ENCODE measurements around the gene ASPG. TPM values are rescaled to one million over a fixed set of nuclear protein-coding genes. Genes with fewer than 3 reads are reported as not detected.

ASPG gene
- total RNA-seq, 1 donor, result 0.10 TPM

DNA sequence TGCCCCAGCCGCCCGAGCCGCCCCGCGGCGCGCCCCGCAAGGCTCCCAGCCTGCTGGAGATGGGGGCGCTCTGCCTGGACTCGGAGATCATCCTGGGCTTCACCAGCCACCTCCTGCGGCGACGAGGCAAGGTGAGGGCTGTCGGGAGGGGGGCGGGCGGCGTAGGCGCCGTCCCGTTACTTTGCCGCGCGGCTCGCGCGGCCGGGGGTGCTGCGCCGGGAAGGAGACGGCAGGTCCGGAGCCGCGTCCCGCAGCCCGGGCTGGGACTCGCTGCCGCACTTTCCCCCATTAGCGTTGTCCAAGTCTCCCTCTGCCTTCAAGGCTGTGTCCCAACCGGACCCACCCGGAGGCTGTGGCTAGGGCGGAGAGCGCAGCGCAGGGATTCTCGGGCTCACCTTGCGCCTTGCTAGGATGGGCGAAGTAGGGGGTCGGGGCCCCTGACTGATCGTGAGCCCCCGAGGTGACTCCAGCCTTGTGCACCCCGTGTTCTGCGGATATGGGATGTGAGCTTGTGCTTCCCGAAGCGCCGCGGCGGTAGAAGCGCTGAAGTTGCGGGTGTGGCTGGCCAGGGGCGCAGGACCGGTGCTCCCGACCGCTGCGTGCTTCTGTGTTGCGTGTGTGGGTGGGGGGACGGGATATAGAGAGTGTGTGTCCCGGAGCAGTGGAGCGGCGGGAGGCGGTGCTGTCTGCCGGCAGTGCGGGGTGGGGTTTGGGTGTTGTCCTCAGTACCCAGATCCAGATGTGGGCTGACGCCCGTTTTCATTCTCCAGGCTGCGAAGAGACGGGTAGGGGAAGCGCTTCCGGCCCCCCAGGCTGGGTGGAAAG lies 51.2 kb downstream of the ASPG start:
- no peak overlapping the region for H3K4me3 ChIP-seq (ENCODE audit: low read length)
- H3K4me1 ChIP-seq (ENCODE audit: insufficient read depth, low read length), result peaks cover 12% of the 10 kb centered on the region
- H3K9me3 ChIP-seq (ENCODE audit: low read depth, low read length), result no peaks in the 10 kb centered on the region
- H3K27me3 ChIP-seq (ENCODE audit: insufficient read depth, low read length), result peaks cover 32% of the 10 kb centered on the region

DNA sequence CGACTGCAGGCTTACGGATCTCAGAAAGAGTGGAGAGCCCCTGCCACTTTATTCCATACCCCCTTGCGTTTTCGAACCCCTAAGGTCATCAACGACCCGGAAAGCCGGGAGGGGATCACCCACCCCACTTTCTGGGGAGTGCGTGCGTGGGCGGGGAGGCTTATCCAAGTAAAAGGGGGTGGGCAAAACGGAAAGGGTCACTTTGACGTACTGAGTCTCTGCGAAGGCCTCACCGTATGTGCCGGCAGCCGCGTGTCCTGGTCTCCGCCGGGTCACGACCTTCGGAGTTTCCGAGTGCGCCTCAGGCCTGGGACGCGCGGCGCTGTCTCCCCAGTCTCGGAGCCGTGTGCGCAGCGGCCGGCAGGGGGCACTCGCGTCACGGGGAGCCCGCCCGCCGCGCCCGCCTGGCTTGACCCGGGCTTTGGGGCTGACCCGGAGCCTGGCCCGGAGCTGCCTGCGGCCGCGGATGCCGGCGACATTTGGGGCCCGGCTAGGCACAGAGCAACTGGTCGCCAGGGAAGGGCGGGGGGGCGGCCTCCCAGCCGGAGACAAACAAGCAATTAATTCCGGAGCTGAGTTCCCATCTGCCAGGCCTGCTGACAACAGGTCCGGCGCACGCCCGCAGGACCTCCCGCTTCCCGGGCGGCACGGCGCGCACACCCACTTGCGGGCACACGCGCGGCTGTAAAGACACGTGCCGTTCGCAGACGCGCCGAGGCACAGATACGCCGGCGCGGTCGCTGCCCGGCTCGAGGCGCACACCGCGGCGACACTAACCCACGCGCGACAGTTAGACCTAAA lies 52.0 kb downstream of the ASPG start:
- H3K9me3 ChIP-seq (ENCODE audit: low read depth, low read length), result no peaks in the 10 kb centered on the region
- no peak overlapping the region for H3K4me3 ChIP-seq (ENCODE audit: low read length)
- H3K4me1 ChIP-seq (ENCODE audit: insufficient read depth, low read length), result peaks cover 12% of the 10 kb centered on the region
- peaks cover 32% of the 10 kb centered on the region for H3K27me3 ChIP-seq (ENCODE audit: insufficient read depth, low read length)

DNA sequence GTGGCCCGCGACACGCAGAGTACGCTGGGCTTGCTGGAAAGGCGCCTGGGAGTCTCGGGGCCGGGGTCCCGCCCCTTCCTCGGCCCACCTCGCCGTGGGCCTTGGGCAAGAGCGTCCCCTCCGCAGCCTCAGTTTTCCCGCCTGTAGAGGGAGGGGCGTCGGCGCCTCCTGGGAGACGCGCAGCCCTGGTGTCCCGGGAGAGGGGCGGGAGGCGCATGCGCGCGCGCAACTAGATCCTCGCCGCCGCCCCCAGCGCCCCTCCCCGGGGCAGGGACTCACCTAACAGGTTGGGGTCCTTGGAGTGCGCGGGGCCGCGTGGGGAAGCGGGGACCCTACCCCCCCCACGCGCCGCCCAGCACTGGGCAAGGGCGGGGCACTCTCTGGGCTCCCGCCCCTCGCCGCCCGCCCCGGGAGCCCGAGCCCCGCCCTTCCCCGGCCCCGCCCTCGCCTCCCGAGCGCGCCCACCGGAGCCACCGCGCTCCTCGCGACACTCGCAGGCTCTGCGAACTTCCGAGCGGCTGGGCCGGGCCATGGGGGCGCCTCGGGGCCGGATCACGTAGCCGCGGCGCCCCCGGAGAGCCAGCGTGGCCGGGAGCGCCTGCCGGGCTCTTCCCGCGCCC lies 52.7 kb downstream of the ASPG start, which contains the start of gene KIF26A:
Gene KIF26A, plus strand, starts transcription at position 490 of the 620 bp plus-strand sequence. CDS start 136 bp downstream, outside the sequence.
- no peaks in the 10 kb centered on the region for H3K9me3 ChIP-seq (ENCODE audit: low read depth, low read length)
- H3K27me3 ChIP-seq (ENCODE audit: insufficient read depth, low read length), result peaks cover 32% of the 10 kb centered on the region
- H3K4me3 ChIP-seq (ENCODE audit: low read length), result peak within 1 kb of the TSS; percentile 8
- H3K4me1 ChIP-seq (ENCODE audit: insufficient read depth, low read length), result peaks cover 12% of the 10 kb centered on the region

DNA sequence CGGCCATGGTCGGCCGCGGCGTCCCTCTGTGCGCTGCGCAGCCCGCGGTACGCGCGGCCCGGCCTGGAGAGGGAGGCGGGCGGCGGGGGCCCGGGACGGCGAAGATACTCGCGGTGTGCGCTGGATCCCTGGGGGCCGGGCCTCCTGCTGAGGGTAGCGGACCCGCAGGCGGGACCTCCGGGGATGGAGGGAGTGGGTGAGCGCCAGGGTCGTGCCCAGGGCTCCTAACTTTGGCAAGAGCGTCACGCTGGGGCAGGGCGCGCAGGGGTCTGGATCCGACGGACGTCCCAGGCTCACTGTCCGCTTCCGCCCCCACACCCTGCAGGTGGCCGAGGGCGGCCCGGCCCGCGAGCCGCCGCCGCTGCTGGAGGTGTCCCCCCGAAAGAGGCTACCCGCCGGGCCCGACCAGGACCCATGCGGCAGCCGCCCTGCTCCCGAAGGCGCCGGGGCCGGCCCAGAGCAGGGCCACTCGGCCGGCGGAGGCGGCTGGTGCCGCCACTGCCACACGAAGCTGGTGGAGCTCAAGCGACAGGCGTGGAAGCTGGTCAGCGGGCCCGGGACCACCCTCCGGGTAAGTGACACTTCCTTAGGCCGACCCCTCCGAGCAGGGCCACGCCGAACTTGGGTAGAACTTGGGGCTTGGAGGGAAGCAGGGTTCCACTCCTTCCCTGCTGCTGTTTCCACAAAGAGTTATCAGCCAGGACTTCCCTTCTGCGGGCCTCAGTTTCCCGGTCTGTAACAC lies 53.4 kb downstream of the ASPG start:
- Histone ChIP-seq H3K4me3 (ENCODE audit: low read length) (no peak overlapping the region), H3K27me3 (ENCODE audit: insufficient read depth, low read length) (peaks cover 32% of the 10 kb centered on the region), H3K9me3 (ENCODE audit: low read depth, low read length) (no peaks in the 10 kb centered on the region), H3K4me1 (ENCODE audit: insufficient read depth, low read length) (peaks cover 12% of the 10 kb centered on the region)

DNA sequence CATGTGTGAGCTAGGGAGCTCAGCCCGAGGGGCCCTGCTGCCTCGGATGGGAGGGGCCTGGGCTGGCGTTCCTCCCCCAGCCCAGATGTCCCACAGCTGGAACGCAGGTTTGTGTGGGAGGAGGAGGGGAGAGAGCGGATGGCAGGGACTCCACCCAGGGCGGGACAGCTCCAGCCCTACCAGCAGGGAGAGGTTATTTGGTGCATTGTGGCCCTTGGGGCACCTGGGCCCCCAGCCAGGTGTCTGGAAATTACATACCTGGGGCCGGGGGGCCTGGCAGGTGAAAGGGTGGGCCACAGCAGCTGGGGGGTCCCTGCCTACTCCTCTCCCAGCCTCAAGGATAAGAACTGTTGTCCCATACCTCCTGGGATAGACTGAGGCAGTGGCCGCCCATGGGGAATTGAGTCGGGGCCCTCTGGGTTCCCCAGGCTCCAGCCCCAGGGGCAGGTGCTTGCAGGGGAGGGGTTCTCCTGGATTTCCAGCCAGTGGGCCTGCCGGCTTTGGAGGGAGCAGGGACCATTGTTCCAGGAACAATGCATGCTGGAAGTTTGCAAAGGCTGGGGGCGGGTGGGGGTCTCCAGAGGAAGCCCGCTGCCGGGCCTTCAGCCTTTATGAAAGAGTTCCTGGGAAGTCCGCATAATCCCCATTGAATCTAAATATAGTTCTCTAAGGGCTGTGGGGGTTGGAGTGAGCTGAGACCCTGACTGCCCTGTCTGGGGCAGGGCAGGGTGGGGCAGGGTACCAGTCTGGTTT lies 54.1 kb downstream of the ASPG start:
- no peaks in the 10 kb centered on the region for H3K9me3 ChIP-seq (ENCODE audit: low read depth, low read length)
- no peak overlapping the region for H3K4me3 ChIP-seq (ENCODE audit: low read length)
- H3K4me1 ChIP-seq (ENCODE audit: insufficient read depth, low read length), result peaks cover 12% of the 10 kb centered on the region
- H3K27me3 ChIP-seq (ENCODE audit: insufficient read depth, low read length), result peaks cover 32% of the 10 kb centered on the region

DNA sequence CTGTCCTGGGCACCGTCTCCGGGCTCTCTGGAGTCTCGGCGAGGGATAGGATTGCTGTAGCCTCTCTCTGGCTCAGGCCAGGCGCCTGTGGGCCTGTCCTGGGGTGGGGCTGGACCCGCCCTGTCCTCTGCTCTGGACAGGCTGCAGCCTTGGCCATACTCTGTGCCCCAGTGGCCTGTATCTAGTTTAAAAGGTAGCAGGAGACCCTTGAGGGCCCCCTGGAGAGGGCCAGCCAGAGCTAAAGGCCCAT lies 54.6 kb downstream of the ASPG start:
- Histone ChIP-seq H3K4me1 (ENCODE audit: insufficient read depth, low read length) (peaks cover 12% of the 10 kb centered on the region), H3K9me3 (ENCODE audit: low read depth, low read length) (no peaks in the 10 kb centered on the region), H3K27me3 (ENCODE audit: insufficient read depth, low read length) (peaks cover 28% of the 10 kb centered on the region), H3K4me3 (ENCODE audit: low read length) (no peak overlapping the region)

DNA sequence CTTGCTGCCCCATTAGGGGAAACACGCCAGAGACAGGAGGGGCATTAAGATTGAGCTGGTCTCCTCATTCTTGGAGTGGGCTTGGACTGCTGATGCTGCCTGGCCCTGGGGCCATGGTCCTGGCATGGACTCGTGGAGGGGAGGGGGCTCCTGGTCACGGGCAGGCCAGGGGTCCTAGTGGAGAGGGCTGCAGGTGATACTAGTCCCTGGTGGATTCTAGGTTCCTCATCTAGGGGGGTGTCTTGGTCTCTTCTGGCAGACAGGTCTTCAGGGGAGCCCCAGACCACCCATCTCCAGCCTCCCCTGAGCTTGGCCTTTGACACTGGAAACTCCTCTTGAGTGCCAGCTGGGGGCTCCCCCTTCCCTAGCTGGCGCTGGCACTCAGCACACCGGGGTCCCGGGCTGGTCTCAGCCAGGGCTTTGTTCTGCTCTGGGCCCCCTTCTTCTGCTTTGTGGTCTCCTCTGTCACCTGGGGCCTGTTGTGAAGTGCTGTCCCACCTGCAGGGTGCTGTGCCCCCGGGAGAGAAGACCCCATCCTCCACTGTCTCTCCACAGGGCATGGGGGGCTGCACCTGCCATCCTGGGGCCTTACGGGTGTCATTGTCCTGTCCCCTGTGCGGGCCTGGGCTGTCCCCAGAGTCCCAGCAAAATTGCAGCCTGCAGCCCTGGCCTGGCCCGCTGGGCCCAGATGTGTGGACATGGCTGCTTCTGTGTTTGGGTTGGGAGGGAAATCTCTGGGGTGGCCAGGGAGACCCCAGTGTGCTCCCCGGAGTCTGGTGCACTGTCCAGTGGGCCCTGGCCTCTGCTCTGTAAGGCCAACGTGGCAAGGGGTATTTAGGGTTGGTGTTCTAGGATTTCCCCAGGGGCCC lies 55.2 kb downstream of the ASPG start:
- Histone ChIP-seq H3K27me3 (ENCODE audit: insufficient read depth, low read length) (peaks cover 24% of the 10 kb centered on the region), H3K4me3 (ENCODE audit: low read length) (no peak overlapping the region), H3K4me1 (ENCODE audit: insufficient read depth, low read length) (peaks cover 12% of the 10 kb centered on the region), H3K9me3 (ENCODE audit: low read depth, low read length) (no peaks in the 10 kb centered on the region)

DNA sequence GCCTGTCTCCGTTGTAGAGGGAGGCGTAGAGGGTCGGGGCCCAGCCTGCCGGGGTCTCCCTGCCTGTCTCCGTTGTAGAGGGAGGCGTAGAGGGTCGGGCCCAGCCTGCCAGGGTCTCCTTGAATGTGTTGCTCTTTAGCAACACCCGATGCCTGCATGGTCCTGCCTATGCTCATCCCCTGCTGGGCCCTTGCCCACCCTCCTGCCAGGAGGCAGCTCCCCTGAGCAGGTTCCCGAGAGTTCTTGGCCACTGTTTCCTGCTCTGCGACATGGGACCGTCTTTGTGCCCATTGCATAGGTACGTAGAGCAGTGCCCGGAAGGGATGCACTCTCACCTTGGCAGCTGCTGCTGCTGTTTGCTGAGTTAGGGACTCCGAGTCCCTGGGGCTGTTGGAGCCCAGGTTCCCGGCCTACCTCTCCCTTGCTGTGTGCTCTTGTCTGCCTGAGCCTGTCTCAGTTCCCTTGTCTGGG lies 56.2 kb downstream of the ASPG start:
- Histone ChIP-seq H3K4me1 (ENCODE audit: insufficient read depth, low read length) (peaks cover 12% of the 10 kb centered on the region), H3K9me3 (ENCODE audit: low read depth, low read length) (no peaks in the 10 kb centered on the region), H3K4me3 (ENCODE audit: low read length) (no peak overlapping the region), H3K27me3 (ENCODE audit: insufficient read depth, low read length) (peaks cover 20% of the 10 kb centered on the region)

DNA sequence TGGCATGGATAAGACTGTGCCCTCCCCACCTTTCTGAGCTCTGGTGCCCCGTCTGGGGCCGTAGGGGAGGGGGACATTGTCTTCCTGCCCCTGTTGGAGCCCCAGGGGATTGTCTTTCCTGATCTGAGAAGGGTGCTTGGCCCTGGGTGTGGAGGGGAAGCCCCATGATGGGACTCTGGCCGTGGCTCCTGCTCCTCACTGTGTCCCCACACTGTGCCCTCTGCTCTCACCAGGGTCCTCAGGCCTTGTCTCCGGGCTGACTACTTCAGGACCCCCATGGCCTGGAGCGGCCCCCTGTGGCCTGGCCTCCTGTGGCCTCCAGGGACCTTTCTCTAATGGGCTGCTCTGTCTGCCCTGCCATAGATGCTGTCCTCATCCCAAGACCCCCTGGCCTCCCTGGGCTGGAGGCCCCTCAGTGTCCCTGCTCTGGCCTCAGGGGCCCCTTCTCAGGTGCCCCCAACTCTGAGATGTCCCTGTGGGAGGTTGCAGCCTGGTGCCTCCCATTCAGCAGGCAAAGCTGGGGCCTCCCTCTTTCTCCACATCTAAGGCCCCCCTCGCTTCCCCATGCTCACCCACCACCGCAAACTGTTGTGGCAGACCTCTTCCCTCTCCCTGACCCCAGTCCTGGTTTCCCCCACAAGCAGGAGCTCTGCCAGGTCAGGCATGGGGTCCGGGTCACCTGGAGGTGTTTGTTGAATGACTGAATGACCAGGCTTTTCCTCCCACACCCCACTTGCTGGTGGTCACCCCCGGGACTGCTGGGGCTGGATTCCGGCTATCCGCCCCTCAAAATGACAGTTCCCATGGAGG lies 56.8 kb downstream of the ASPG start:
- Histone ChIP-seq H3K4me3 (ENCODE audit: low read length) (no peak overlapping the region), H3K4me1 (ENCODE audit: insufficient read depth, low read length) (peaks cover 8% of the 10 kb centered on the region), H3K9me3 (ENCODE audit: low read depth, low read length) (no peaks in the 10 kb centered on the region), H3K27me3 (ENCODE audit: insufficient read depth, low read length) (peaks cover 13% of the 10 kb centered on the region)

DNA sequence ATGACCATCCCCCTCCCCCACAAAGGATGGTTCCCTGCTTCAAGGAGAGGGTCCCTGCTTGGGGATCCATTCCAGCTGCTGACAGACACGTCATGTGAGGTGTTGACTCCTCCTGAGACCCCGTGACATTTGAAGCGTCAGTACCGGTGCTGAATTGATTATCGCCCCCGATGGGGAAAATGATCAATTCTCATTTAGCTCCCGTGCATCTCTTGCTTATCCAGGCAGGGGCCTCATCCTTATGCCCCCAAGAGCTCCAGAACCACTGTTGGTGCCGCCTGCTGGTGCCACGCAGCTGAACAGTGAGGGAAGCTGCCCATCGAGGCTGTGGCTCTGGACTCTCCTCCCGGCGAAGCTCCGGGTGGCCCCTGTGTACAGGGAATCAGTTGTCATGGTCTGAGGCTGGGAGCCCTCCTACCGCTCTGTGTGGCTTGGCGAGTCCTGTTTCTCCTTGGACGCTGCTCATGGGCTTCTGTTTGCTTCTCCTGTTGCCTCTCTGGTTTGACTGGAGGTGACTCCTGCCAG lies 57.5 kb downstream of the ASPG start:
- no peaks in the 10 kb centered on the region for H3K9me3 ChIP-seq (ENCODE audit: low read depth, low read length)
- H3K4me3 ChIP-seq (ENCODE audit: low read length), result no peak overlapping the region
- peaks cover 8% of the 10 kb centered on the region for H3K27me3 ChIP-seq (ENCODE audit: insufficient read depth, low read length)
- peaks cover 2% of the 10 kb centered on the region for H3K4me1 ChIP-seq (ENCODE audit: insufficient read depth, low read length)

DNA sequence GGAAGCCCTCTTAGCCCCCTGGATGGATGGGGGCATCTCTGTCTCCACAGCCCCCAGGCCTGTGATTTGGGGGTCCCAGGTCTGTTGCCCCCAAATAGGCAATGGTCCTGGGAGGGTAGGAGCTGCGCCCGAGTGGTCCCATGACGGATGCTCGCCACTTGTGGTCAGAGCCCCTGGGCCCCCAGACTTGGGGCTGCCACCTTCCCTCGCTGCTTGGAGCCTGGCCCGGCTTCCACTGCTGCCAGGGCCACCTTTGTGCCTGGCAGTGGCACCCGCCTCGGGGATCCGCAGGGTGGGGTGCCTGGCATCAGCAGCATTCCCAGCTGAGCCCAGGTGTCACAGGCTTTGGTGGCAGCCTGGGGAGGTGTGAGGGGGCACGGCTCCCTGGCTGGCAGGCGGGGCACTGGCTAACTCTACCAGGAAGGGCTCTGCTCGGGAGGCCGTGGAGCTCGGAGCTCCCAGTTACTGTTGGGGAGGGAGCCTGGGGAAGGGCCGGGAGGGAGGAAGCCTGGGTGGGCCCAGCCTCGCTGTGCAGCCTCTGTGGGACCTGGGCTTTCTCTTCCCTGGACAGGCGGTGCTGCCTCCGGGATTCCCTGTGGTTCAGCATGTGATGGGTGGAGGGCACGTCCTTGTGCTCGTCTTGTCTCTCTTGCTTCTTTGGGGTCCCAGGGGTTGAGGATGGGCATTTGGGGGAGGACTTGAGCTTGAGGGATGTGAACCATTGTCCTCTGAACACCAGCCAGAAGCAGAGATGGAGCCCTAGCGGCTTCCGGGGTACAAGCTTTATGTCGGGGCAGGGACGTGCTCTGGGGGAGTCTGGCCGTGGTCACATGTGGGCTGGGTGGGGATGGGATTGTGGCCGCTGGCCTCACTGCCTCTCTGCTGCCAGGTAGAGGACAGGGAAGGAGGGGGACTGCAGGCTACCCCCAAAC lies 58.3 kb downstream of the ASPG start:
- Histone ChIP-seq H3K4me3 (ENCODE audit: low read length) (no peak overlapping the region), H3K9me3 (ENCODE audit: low read depth, low read length) (no peaks in the 10 kb centered on the region), H3K27me3 (ENCODE audit: insufficient read depth, low read length) (peaks cover 7% of the 10 kb centered on the region), H3K4me1 (ENCODE audit: insufficient read depth, low read length) (no peaks in the 10 kb centered on the region)

DNA sequence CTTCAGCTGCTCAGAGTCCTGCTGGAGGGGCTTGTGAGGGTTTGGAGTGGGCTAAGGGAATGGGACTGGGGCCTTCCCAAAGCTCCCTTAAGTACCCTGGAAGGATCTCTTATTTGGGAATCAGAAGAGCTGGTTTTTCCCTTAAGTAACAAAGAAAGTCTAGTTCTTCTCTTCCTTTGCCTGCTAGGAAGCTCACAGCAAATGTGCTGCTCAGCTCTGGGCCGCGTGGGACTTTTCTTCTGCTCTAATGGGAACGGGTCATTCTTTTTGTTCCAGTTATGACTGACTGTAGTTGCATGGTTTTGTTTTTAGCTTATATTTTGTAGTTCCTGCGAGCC lies 58.9 kb downstream of the ASPG start:
- Histone ChIP-seq H3K4me3 (ENCODE audit: low read length) (no peak overlapping the region), H3K9me3 (ENCODE audit: low read depth, low read length) (no peaks in the 10 kb centered on the region), H3K27me3 (ENCODE audit: insufficient read depth, low read length) (peaks cover under 1% of the 10 kb centered on the region), H3K4me1 (ENCODE audit: insufficient read depth, low read length) (no peaks in the 10 kb centered on the region)

Measured in mononuclear cell (primary cell).